Left lung (tissue), 10 donors: ENCODE measurements around the gene ITGB5. TPM values are rescaled to one million over a fixed set of nuclear protein-coding genes. Genes with fewer than 3 reads are reported as not detected.

Source experiments
- ATAC-seq: fragments of 200-7000 bp; cut with Tn5 transposase; one replicate; pipeline ENCODE4 v1.9.1; 2020; ENCODE audit warnings: moderate library complexity
- DNase-seq, 4 donors: peaks; one replicate each; pipeline ENCODE4 v3.0.0-alpha.2; 2013 to 2020
- H3K27ac ChIP-seq, 2 donors: fragments of 200-600 bp; sonication (generic) in 1 of 2; one replicate each; pipeline versions ENCODE4 v1.5.0 to v1.8.0; 2020 to 2021
- H3K27me3 ChIP-seq, 2 donors: fragments of 200-600 bp; sonication (generic) in 1 of 2; one replicate each; pipeline versions ENCODE4 v1.5.0 to v1.8.0; 2020 to 2021
- H3K36me3 ChIP-seq, 2 donors: fragments of 200-600 bp; sonication (generic) in 1 of 2; one replicate each; pipeline versions ENCODE4 v1.5.0 to v1.8.0; 2020 to 2021
- H3K4me1 ChIP-seq, 2 donors: fragments of 200-600 bp; one replicate each; pipeline ENCODE4 v1.8.0; 2021
- H3K4me3 ChIP-seq, 2 donors: fragments of 200-600 bp; sonication (generic) in 1 of 2; one replicate each; pipeline versions ENCODE4 v1.5.0 to v1.8.0; 2020 to 2021; ENCODE audit warnings: mild to moderate bottlenecking in 1 of 2
- H3K9me3 ChIP-seq, 2 donors: fragments of 200-600 bp; sonication (generic) in 1 of 2; one replicate each; pipeline versions ENCODE4 v1.5.0 to v1.8.0; 2020 to 2021
- CTCF ChIP-seq, 2 donors: fragments of 200-600 bp; sonication (generic) in 1 of 2; IDR thresholded peaks; one replicate each; pipeline versions ENCODE4 v1.5.0 to v1.8.0; 2021; ENCODE audit warnings: antibody characterized with exemption in 2 of 2
- intact Hi-C, 2 donors: fragments of 100-400 bp; cut with DNase I; formaldehyde crosslinking; loops; one replicate each; pipeline versions ENCODE4 v1.11.2 to v1.14.2; 2022
- polyA plus RNA-seq, 6 donors: library from polyadenylated mRNA; unstranded; fragments of 120-200 nt; gene quantifications; one replicate each; pipeline ENCODE4 v1.2.1, GENCODE V29; 2013; ENCODE audit not compliant: insufficient read length in 6 of 6
- total RNA-seq, 2 donors: library from RNA; stranded (reverse); fragmentation: NEBNext Ultra II Directional; extraction: Animal tissue kit (Norgen Biotek cat#: 25700); gene quantifications; one replicate each; pipeline ENCODE4 v1.2.1, GENCODE V29; 2021
- donor health status: DM: no; HTN: yes; CAD: no.
- donor health status: DM: no; HTN: no; CAD: no.

The ITGB5 gene
- total and polyA plus RNA-seq, 8 donors = 54.8 to 142 (median 67.4) TPM

GRCh38 chr3:124763644-124764358 lies 123.4 kb downstream of the ITGB5 start:
- no peaks in the 10 kb centered on the region for H3K9me3 ChIP-seq
- H3K4me1 ChIP-seq = peaks cover 0 to 14% of the 10 kb centered on the region in 2 donors
- DNase-seq = no peak
- TF ChIP-seq CTCF (IDR thresholded peaks at IDR 0.05) = no peak
- intact Hi-C loops = loop anchor here (5.0 to 10.0 kb wide), 2 partner anchors 138 to 141 kb away; no protein-coding TSS in a partner anchor
- H3K27ac ChIP-seq = no peak overlapping the region
- H3K27me3 ChIP-seq = no peaks in the 10 kb centered on the region
- no peak overlapping the region for H3K4me3 ChIP-seq
- peaks cover 0 to 43% of the 10 kb centered on the region in 2 donors for H3K36me3 ChIP-seq
- no peak for ATAC-seq

GRCh38 chr3:124763206-124763605 lies 124.0 kb downstream of the ITGB5 start:
- Histone ChIP-seq H3K4me3 (no peak overlapping the region), H3K36me3 (peaks cover 0 to 37% of the 10 kb centered on the region in 2 donors), H3K27ac (no peak overlapping the region), H3K27me3 (no peaks in the 10 kb centered on the region), H3K4me1 (peaks cover 0 to 14% of the 10 kb centered on the region in 2 donors), H3K9me3 (no peaks in the 10 kb centered on the region)
- no peak for TF ChIP-seq CTCF (IDR thresholded peaks at IDR 0.05)
- intact Hi-C loops = loop anchor here (5.0 to 10.0 kb wide), 2 partner anchors 139 to 142 kb away; no protein-coding TSS in a partner anchor
- DNase-seq (no peak), ATAC-seq (no peak)

GRCh38 chr3:124762661-124763011 lies 124.5 kb downstream of the ITGB5 start:
- intact Hi-C loops = loop anchor here (5.0 to 10.0 kb wide), 2 partner anchors 140 to 142 kb away; no protein-coding TSS in a partner anchor
- no peak for TF ChIP-seq CTCF (IDR thresholded peaks at IDR 0.05)
- H3K4me3 ChIP-seq = no peak overlapping the region

GRCh38 chr3:124761935-124762660 lies 125.1 kb downstream of the ITGB5 start:
- H3K27me3 ChIP-seq = no peaks in the 10 kb centered on the region

More at GRCh38 chr3:124762661-124763011, 124.5 kb downstream of the ITGB5 start:
- no peak overlapping the region for H3K27ac ChIP-seq
- no peaks in the 10 kb centered on the region for H3K27me3 ChIP-seq
- no peaks in the 10 kb centered on the region for H3K9me3 ChIP-seq
- H3K4me1 ChIP-seq = peaks cover 0 to 14% of the 10 kb centered on the region in 2 donors
- DNase-seq (no peak), ATAC-seq (no peak)
- H3K36me3 ChIP-seq = peaks cover 0 to 34% of the 10 kb centered on the region in 2 donors

More at GRCh38 chr3:124761935-124762660, 125.1 kb downstream of the ITGB5 start:
- DNase-seq (no peak), ATAC-seq (no peak)
- peaks cover 0 to 34% of the 10 kb centered on the region in 2 donors for H3K36me3 ChIP-seq
- H3K9me3 ChIP-seq = no peaks in the 10 kb centered on the region
- no peak overlapping the region for H3K4me3 ChIP-seq
- no peak overlapping the region for H3K27ac ChIP-seq
- H3K4me1 ChIP-seq = peaks cover 0 to 14% of the 10 kb centered on the region in 2 donors
- TF ChIP-seq CTCF (IDR thresholded peaks at IDR 0.05) = no peak
- intact Hi-C loops = loop anchor here (5.0 to 10.0 kb wide), 2 partner anchors 140 to 143 kb away; no protein-coding TSS in a partner anchor
